Measurements from ENCODE around the gene RBPJL. TPM values are rescaled to one million over a fixed set of nuclear protein-coding genes. Genes with fewer than 3 reads are reported as not detected.
"Not testable (repeated sequence)": the region's sequence is repeated elsewhere in the genome, so short reads cannot be mapped to it uniquely, and the experiment has no call there.

Gene RBPJL
- total RNA-seq, 2 experiments from 2014 or later, result not detected

- Histone ChIP-seq H3K36me3 (ENCODE audit: insufficient read depth, low read length) (no peaks in the 10 kb centered on the region), H3K9me3 (ENCODE audit: low read length) (no peaks in the 10 kb centered on the region), H3K9me2 (ENCODE audit: insufficient read depth, low read length) (no peaks in the 10 kb centered on the region), H3K4me3 (ENCODE audit: low read depth, low read length, poor library complexity, severe bottlenecking) (no peak overlapping the region), H3K4me2 (ENCODE audit: low read length) (no peak overlapping the region), H4K20me1 (ENCODE audit: insufficient read depth, low read length) (no peaks in the 10 kb centered on the region), H3K4me1 (ENCODE audit: insufficient read depth, low read length, poor library complexity, severe bottlenecking) (peaks cover 11% of the 10 kb centered on the region), H2AFZ (ENCODE audit: low read length) (no peak overlapping the region), H3K79me2 (ENCODE audit: insufficient read depth, low read depth, low read length) (no peaks in the 10 kb centered on the region), H3K27ac (ENCODE audit: low read depth, low read length, poor library complexity, severe bottlenecking) (no peak overlapping the region)
- no TSS peak for BruUV-seq (replicated peaks)
- intact Hi-C loops (cut with micrococcal nuclease; ENCODE audit: unreplicated experiment), result no loop called here
- TF ChIP-seq EZH2phosphoT487 (IDR thresholded peaks at IDR 0.05; ENCODE audit: borderline replicate concordance, low read depth, low read length) (no peak), CTCF (conservative IDR thresholded peaks at IDR 0.05; ENCODE audit: low read length) (no peak)
- ChIA-PET CTCF (ENCODE audit: unreplicated experiment) (no interaction called here), POLR2A (interaction anchor here (0.6 kb wide), 1 partner anchor 45 kb away, joined by 7 read pairs; no protein-coding TSS in a partner anchor)
- no peak for DNase-seq (ENCODE audit: low spot score)
These were observed 40.8 kb downstream of the RBPJL start for GRCh38 chr20:45347297-45347935.

GRCh38 chr20:45347936-45348778, 41.5 kb downstream of the RBPJL start, which contains the start of gene SDC4:
Gene SDC4, minus strand, starts transcription at chr20:45348424. Its CDS starts 40 bp downstream, at chr20:45348384.
- Histone ChIP-seq H2AFZ (ENCODE audit: low read length) (no peak within 1 kb of the TSS), H3K36me3 (ENCODE audit: insufficient read depth, low read length) (no peaks in the 10 kb centered on the region), H4K20me1 (ENCODE audit: insufficient read depth, low read length) (no peaks in the 10 kb centered on the region), H3K9me2 (ENCODE audit: insufficient read depth, low read length) (no peaks in the 10 kb centered on the region), H3K79me2 (ENCODE audit: insufficient read depth, low read depth, low read length) (no peaks in the 10 kb centered on the region), H3K4me3 (ENCODE audit: low read depth, low read length, poor library complexity, severe bottlenecking) (no peak within 1 kb of the TSS), H3K27ac (ENCODE audit: low read depth, low read length, poor library complexity, severe bottlenecking) (no peak within 1 kb of the TSS), H3K4me2 (ENCODE audit: low read length) (no peak within 1 kb of the TSS), H3K4me1 (ENCODE audit: insufficient read depth, low read length, poor library complexity, severe bottlenecking) (peaks cover 11% of the 10 kb centered on the region), H3K9me3 (ENCODE audit: low read length) (no peaks in the 10 kb centered on the region)
- ChIA-PET POLR2A (no interaction called here), CTCF (ENCODE audit: unreplicated experiment) (no interaction called here)
- no peak for TF ChIP-seq CTCF (conservative IDR thresholded peaks at IDR 0.05; ENCODE audit: low read length)
- no peak for DNase-seq (ENCODE audit: low spot score)
- no TSS peak for BruUV-seq (replicated peaks)
- intact Hi-C loops (cut with micrococcal nuclease; ENCODE audit: unreplicated experiment), result no loop called here

GRCh38 chr20:45350217-45350616, 43.6 kb downstream of the RBPJL start:
- peaks cover 4% of the 10 kb centered on the region for H3K4me1 ChIP-seq (ENCODE audit: insufficient read depth, low read length, poor library complexity, severe bottlenecking)
- H3K79me2 ChIP-seq (ENCODE audit: insufficient read depth, low read depth, low read length), result no peaks in the 10 kb centered on the region
- no peaks in the 10 kb centered on the region for H4K20me1 ChIP-seq (ENCODE audit: insufficient read depth, low read length)
- DNase-seq (ENCODE audit: low spot score), result no peak
- no peak overlapping the region for H3K27ac ChIP-seq (ENCODE audit: low read depth, low read length, poor library complexity, severe bottlenecking)
- intact Hi-C loops (cut with micrococcal nuclease; ENCODE audit: unreplicated experiment), result no loop called here
- no peak overlapping the region for H3K4me3 ChIP-seq (ENCODE audit: low read depth, low read length, poor library complexity, severe bottlenecking)
- ChIA-PET POLR2A (no interaction called here), CTCF (ENCODE audit: unreplicated experiment) (no interaction called here)
- H3K4me2 ChIP-seq (ENCODE audit: low read length), result no peak overlapping the region
- no peaks in the 10 kb centered on the region for H3K36me3 ChIP-seq (ENCODE audit: insufficient read depth, low read length)
- TF ChIP-seq CTCF (conservative IDR thresholded peaks at IDR 0.05; ENCODE audit: low read length) (no peak), EZH2phosphoT487 (IDR thresholded peaks at IDR 0.05; ENCODE audit: borderline replicate concordance, low read depth, low read length) (no peak)
- no peak overlapping the region for H2AFZ ChIP-seq (ENCODE audit: low read length)
- no TSS peak for BruUV-seq (replicated peaks)
- H3K9me2 ChIP-seq (ENCODE audit: insufficient read depth, low read length), result no peaks in the 10 kb centered on the region
- no peaks in the 10 kb centered on the region for H3K9me3 ChIP-seq (ENCODE audit: low read length)

- BruUV-seq (replicated peaks); H3K79me2 ChIP-seq (ENCODE audit: insufficient read depth, low read depth, low read length); H3K36me3 ChIP-seq (ENCODE audit: insufficient read depth, low read length); H3K4me3 ChIP-seq (ENCODE audit: low read depth, low read length, poor library complexity, severe bottlenecking); H3K9me3 ChIP-seq (ENCODE audit: low read length); H2AFZ ChIP-seq (ENCODE audit: low read length); H4K20me1 ChIP-seq (ENCODE audit: insufficient read depth, low read length); H3K9me2 ChIP-seq (ENCODE audit: insufficient read depth, low read length); H3K4me2 ChIP-seq (ENCODE audit: low read length); H3K27ac ChIP-seq (ENCODE audit: low read depth, low read length, poor library complexity, severe bottlenecking); DNase-seq (ENCODE audit: low spot score); POLR2A ChIA-PET; CTCF ChIA-PET (ENCODE audit: unreplicated experiment); H3K4me1 ChIP-seq (ENCODE audit: insufficient read depth, low read length, poor library complexity, severe bottlenecking); intact Hi-C loops (cut with micrococcal nuclease; ENCODE audit: unreplicated experiment): not testable (repeated sequence)
These were observed 44.2 kb downstream of the RBPJL start for GRCh38 chr20:45350795-45351194.

Measured in OCI-LY7 (cell line).